ENCODE data around the gene P2RY8.
"Not testable (repeated sequence)": the region's sequence is repeated elsewhere in the genome, so short reads cannot be mapped to it uniquely, and the experiment has no call there.

The P2RY8 gene

GRCh38 chrX:1542994-1543725, 6.2 kb upstream of the P2RY8 start:
- DNase-seq: no peak

- not testable (repeated sequence) for DNase-seq
These were observed 2.2 kb upstream of the P2RY8 start for GRCh38 chrX:1539146-1539545.

- DNase-seq: not testable (repeated sequence)
These were observed 718 bp upstream of the P2RY8 start for GRCh38 chrX:1537716-1538090.

GRCh38 chrX:1536712-1537030, 314 bp downstream of the P2RY8 start:
- DNase-seq: no peak

- no peak for DNase-seq
These were observed 1.5 kb downstream of the P2RY8 start for GRCh38 chrX:1535241-1536041.

- no peak for DNase-seq
These were observed 2.5 kb downstream of the P2RY8 start for GRCh38 chrX:1534301-1535168.

GRCh38 chrX:1533058-1533457, 3.9 kb downstream of the P2RY8 start:
- DNase-seq: no peak

GRCh38 chrX:1531096-1531890, 5.7 kb downstream of the P2RY8 start:
- no peak for DNase-seq

- no peak for DNase-seq
These were observed 7.2 kb downstream of the P2RY8 start for GRCh38 chrX:1529756-1530155.

- no peak for DNase-seq
These were observed 7.7 kb downstream of the P2RY8 start for GRCh38 chrX:1529328-1529727.

- DNase-seq: no peak
These were observed 8.1 kb downstream of the P2RY8 start for GRCh38 chrX:1528884-1529203.

- DNase-seq: no peak
These were observed 8.7 kb downstream of the P2RY8 start for GRCh38 chrX:1528186-1528883.

- DNase-seq: no peak
These were observed 9.5 kb downstream of the P2RY8 start for GRCh38 chrX:1527457-1527856.

GRCh38 chrX:1526565-1526964, 10.4 kb downstream of the P2RY8 start:
- DNase-seq: no peak

GRCh38 chrX:1525583-1526355, 11.2 kb downstream of the P2RY8 start:
- no peak for DNase-seq

- DNase-seq: no peak
These were observed 12.0 kb downstream of the P2RY8 start for GRCh38 chrX:1524874-1525582.

GRCh38 chrX:1522905-1523304, 14.1 kb downstream of the P2RY8 start:
- DNase-seq: not testable (repeated sequence)

- no peak for DNase-seq
These were observed 15.5 kb downstream of the P2RY8 start for GRCh38 chrX:1521459-1521956.

GRCh38 chrX:1520350-1520749, 16.6 kb downstream of the P2RY8 start:
- no peak for DNase-seq

- DNase-seq: no peak
These were observed 17.9 kb downstream of the P2RY8 start for GRCh38 chrX:1519022-1519497.
